Measurements from ENCODE around the gene ITPR1. TPM values are rescaled to one million over a fixed set of nuclear protein-coding genes. Genes with fewer than 3 reads are reported as not detected.

The ITPR1 gene
- total RNA-seq, 2 experiments from 2014 or later: 84.4 to 104 TPM

DNA sequence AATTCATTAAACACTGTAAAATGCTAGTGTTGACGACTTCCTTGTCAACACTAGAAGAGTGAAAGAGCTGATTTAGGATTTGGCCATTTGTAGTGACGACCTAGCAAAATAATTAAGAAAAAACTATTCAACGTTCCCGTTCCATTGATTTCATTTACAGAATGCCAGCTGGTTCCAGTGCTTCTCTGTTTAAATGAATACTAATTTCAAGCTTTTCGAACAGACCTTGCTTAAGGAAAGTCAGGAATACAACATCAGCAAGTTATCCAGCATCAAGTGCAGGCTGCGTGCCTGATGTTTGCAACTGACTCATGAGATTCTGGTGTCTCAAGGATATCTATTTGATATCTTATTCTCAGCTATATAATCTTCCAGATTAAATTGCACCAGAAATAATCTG, 387.7 kb downstream of the ITPR1 start:
- TF ChIP-seq EZH2phosphoT487 (IDR thresholded peaks at IDR 0.05; ENCODE audit: borderline replicate concordance, low read depth, low read length): no peak
- Histone ChIP-seq H4K20me1 (ENCODE audit: insufficient read depth, low read length) (no peaks in the 10 kb centered on the region), H3K9me3 (ENCODE audit: low read length) (0 out of 2 replicates have a peak, but pooled peaks cover 3% of the 10 kb centered on the region), H3K4me3 (ENCODE audit: low read depth, low read length, poor library complexity, severe bottlenecking) (no peak overlapping the region), H3K9me2 (ENCODE audit: insufficient read depth, low read length) (no peaks in the 10 kb centered on the region), H3K4me1 (ENCODE audit: insufficient read depth, low read length, poor library complexity, severe bottlenecking) (no peaks in the 10 kb centered on the region), H3K27ac (ENCODE audit: low read depth, low read length, poor library complexity, severe bottlenecking) (no peak overlapping the region), H3K79me2 (ENCODE audit: insufficient read depth, low read depth, low read length) (no peaks in the 10 kb centered on the region), H3K36me3 (ENCODE audit: insufficient read depth, low read length) (no peaks in the 10 kb centered on the region), H3K4me2 (ENCODE audit: low read length) (no peak overlapping the region), H2AFZ (ENCODE audit: low read length) (no peak overlapping the region)
- ChIA-PET POLR2A (interaction anchor here (0.6 to 1.2 kb wide), 2 partner anchors 22 to 96 kb away, joined by 3 to 4 read pairs; no protein-coding TSS in a partner anchor), CTCF (ENCODE audit: unreplicated experiment) (no interaction called here)
- DNase-seq (ENCODE audit: low spot score): no peak
- no TSS peak for BruUV-seq (replicated peaks)
- intact Hi-C loops (cut with micrococcal nuclease; ENCODE audit: unreplicated experiment): loop anchor here (10.0 kb wide), 1 partner anchor 174 kb away; no protein-coding TSS in a partner anchor

DNA sequence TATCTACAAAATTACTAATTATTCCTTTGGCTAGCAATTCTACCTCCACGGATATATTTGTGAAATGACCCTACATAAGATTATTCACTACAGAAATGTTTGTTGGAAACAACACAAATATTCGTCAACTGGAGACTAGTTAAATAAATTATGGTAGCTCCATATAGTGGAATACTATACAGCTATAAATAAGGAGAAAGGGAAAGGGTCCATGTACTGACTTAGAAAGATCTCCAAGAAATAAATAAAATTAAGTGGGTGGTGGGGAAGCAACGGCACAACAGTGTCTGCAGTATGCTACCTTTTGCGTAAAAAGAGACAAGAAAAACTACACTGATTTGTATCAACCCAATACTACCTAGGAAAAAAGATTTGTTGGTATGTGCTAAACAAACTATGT, 389.4 kb downstream of the ITPR1 start:
- Histone ChIP-seq H3K36me3 (ENCODE audit: insufficient read depth, low read length) (no peaks in the 10 kb centered on the region), H2AFZ (ENCODE audit: low read length) (no peak overlapping the region), H3K4me2 (ENCODE audit: low read length) (no peak overlapping the region), H3K79me2 (ENCODE audit: insufficient read depth, low read depth, low read length) (no peaks in the 10 kb centered on the region), H3K4me3 (ENCODE audit: low read depth, low read length, poor library complexity, severe bottlenecking) (no peak overlapping the region), H3K9me3 (ENCODE audit: low read length) (0 out of 2 replicates have a peak, but pooled peaks cover 3% of the 10 kb centered on the region), H3K27ac (ENCODE audit: low read depth, low read length, poor library complexity, severe bottlenecking) (no peak overlapping the region), H3K4me1 (ENCODE audit: insufficient read depth, low read length, poor library complexity, severe bottlenecking) (no peaks in the 10 kb centered on the region), H4K20me1 (ENCODE audit: insufficient read depth, low read length) (no peaks in the 10 kb centered on the region), H3K9me2 (ENCODE audit: insufficient read depth, low read length) (no peaks in the 10 kb centered on the region)
- intact Hi-C loops (cut with micrococcal nuclease; ENCODE audit: unreplicated experiment): loop anchor here (10.0 kb wide), 1 partner anchor 172 kb away; no protein-coding TSS in a partner anchor
- ChIA-PET POLR2A (interaction anchor here (1.3 kb wide), 1 partner anchor 12 kb away, joined by 4 read pairs; no protein-coding TSS in a partner anchor), CTCF (ENCODE audit: unreplicated experiment) (no interaction called here)
- TF ChIP-seq EZH2phosphoT487 (IDR thresholded peaks at IDR 0.05; ENCODE audit: borderline replicate concordance, low read depth, low read length): no peak
- TF ChIP-seq, protein P1, sequence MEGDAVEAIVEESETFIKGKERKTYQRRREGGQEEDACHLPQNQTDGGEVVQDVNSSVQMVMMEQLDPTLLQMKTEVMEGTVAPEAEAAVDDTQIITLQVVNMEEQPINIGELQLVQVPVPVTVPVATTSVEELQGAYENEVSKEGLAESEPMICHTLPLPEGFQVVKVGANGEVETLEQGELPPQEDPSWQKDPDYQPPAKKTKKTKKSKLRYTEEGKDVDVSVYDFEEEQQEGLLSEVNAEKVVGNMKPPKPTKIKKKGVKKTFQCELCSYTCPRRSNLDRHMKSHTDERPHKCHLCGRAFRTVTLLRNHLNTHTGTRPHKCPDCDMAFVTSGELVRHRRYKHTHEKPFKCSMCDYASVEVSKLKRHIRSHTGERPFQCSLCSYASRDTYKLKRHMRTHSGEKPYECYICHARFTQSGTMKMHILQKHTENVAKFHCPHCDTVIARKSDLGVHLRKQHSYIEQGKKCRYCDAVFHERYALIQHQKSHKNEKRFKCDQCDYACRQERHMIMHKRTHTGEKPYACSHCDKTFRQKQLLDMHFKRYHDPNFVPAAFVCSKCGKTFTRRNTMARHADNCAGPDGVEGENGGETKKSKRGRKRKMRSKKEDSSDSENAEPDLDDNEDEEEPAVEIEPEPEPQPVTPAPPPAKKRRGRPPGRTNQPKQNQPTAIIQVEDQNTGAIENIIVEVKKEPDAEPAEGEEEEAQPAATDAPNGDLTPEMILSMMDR (conservative IDR thresholded peaks at IDR 0.05; ENCODE audit: low read length): no peak
- no TSS peak for BruUV-seq (replicated peaks)
- DNase-seq (ENCODE audit: low spot score): no peak

DNA sequence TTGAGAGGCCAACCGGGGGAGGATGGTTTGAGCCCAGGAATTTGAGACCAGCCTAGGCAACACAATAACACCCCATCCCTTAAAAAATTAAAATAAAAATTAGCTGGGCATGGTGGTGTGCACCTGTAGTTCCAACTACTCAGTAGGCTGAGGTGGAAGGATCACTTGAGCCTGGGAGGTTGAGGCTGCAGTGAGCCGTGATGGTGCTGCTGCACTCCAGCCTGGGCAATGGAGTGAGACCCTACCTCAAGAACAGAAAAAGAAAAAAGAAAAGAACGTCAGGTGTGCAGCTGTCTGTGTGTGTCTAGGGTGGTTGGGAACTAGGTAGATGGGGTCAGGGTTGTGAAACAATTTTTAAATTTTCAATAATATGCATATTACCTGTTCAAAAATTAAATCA, 389.9 kb downstream of the ITPR1 start:
- no peaks in the 10 kb centered on the region for H3K9me2 ChIP-seq (ENCODE audit: insufficient read depth, low read length)
- no peak for DNase-seq (ENCODE audit: low spot score)
- no peak overlapping the region for H3K4me3 ChIP-seq (ENCODE audit: low read depth, low read length, poor library complexity, severe bottlenecking)
- no peaks in the 10 kb centered on the region for H3K79me2 ChIP-seq (ENCODE audit: insufficient read depth, low read depth, low read length)
- POLR2A ChIA-PET: no interaction called here
- H3K27ac ChIP-seq (ENCODE audit: low read depth, low read length, poor library complexity, severe bottlenecking): no peak overlapping the region
- no peaks in the 10 kb centered on the region for H4K20me1 ChIP-seq (ENCODE audit: insufficient read depth, low read length)
- no peaks in the 10 kb centered on the region for H3K4me1 ChIP-seq (ENCODE audit: insufficient read depth, low read length, poor library complexity, severe bottlenecking)
- intact Hi-C loops (cut with micrococcal nuclease; ENCODE audit: unreplicated experiment): loop anchor here (10.0 kb wide), 1 partner anchor 172 kb away; no protein-coding TSS in a partner anchor
- BruUV-seq (replicated peaks): no TSS peak
- H2AFZ ChIP-seq (ENCODE audit: low read length): no peak overlapping the region
- CTCF ChIA-PET (ENCODE audit: unreplicated experiment): no interaction called here
- TF ChIP-seq EZH2phosphoT487 (IDR thresholded peaks at IDR 0.05; ENCODE audit: borderline replicate concordance, low read depth, low read length): no peak
- TF ChIP-seq, protein P1 (conservative IDR thresholded peaks at IDR 0.05; ENCODE audit: low read length): no peak
- 0 out of 2 replicates have a peak, but pooled peaks cover 3% of the 10 kb centered on the region for H3K9me3 ChIP-seq (ENCODE audit: low read length)
- no peak overlapping the region for H3K4me2 ChIP-seq (ENCODE audit: low read length)
- H3K36me3 ChIP-seq (ENCODE audit: insufficient read depth, low read length): no peaks in the 10 kb centered on the region
